Neural cell (in vitro differentiated cells): ENCODE data around the gene PRKCA.

Experiments used
- EP300 ChIP-seq: fragments of 450-650 bp; conservative IDR thresholded peaks from 2 replicates; pipeline ENCODE4 v1.6.1; 2014; ENCODE audit warnings: antibody characterized with exemption, mild to moderate bottlenecking, moderate library complexity; ENCODE audit not compliant: poor library complexity, severe bottlenecking
- POLR2AphosphoS5 ChIP-seq: IDR thresholded peaks from 2 replicates; pipeline ENCODE4 v1.6.1; 2012
- RAD21 ChIP-seq: fragments of 450-650 bp; conservative IDR thresholded peaks from 2 replicates; pipeline ENCODE4 v1.6.1; 2014; ENCODE audit warnings: antibody characterized with exemption, mild to moderate bottlenecking, moderate library complexity
- SMC3 ChIP-seq: fragments of 450-650 bp; conservative IDR thresholded peaks from 2 replicates; pipeline ENCODE4 v1.6.1; 2014; ENCODE audit warnings: antibody characterized with exemption, mild to moderate bottlenecking, moderate library complexity; ENCODE audit not compliant: poor library complexity
- TAF1 ChIP-seq: IDR thresholded peaks from 2 replicates; pipeline ENCODE4 v1.6.1; 2012; ENCODE audit warnings: low read depth
- TF ChIP-seq, protein P1 (sequence below): fragments of 450-650 bp; IDR thresholded peaks from 2 replicates; pipeline ENCODE4 v1.5.1; 2014; ENCODE audit warnings: antibody characterized with exemption, mild to moderate bottlenecking, moderate library complexity; ENCODE audit not compliant: poor library complexity, severe bottlenecking
- TF ChIP-seq, protein P2 (sequence below): IDR thresholded peaks from 2 replicates; pipeline ENCODE4 v1.6.1; 2012; ENCODE audit warnings: borderline replicate concordance

DNA sequence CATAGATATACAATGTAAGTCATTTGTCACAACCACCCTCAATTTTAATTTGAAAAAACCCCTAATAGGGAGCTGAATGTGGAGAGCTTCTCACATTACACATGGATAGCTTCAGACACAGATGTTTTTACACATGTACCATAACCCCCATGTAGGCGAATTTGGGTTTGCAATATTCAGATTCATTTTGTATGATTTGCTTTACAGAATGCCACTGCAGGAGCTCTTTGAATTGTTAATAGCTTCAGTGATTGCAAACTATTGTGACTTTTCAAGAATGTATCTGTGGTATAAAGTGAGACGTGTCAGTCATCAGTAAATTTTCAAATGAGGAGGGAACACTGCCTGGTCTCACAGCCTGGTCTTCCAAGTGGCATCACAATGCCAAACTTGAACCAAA lies 419.9 kb downstream of the PRKCA start:
- TF ChIP-seq, protein P1, sequence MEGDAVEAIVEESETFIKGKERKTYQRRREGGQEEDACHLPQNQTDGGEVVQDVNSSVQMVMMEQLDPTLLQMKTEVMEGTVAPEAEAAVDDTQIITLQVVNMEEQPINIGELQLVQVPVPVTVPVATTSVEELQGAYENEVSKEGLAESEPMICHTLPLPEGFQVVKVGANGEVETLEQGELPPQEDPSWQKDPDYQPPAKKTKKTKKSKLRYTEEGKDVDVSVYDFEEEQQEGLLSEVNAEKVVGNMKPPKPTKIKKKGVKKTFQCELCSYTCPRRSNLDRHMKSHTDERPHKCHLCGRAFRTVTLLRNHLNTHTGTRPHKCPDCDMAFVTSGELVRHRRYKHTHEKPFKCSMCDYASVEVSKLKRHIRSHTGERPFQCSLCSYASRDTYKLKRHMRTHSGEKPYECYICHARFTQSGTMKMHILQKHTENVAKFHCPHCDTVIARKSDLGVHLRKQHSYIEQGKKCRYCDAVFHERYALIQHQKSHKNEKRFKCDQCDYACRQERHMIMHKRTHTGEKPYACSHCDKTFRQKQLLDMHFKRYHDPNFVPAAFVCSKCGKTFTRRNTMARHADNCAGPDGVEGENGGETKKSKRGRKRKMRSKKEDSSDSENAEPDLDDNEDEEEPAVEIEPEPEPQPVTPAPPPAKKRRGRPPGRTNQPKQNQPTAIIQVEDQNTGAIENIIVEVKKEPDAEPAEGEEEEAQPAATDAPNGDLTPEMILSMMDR, result no peak
- TF ChIP-seq, protein P2, sequence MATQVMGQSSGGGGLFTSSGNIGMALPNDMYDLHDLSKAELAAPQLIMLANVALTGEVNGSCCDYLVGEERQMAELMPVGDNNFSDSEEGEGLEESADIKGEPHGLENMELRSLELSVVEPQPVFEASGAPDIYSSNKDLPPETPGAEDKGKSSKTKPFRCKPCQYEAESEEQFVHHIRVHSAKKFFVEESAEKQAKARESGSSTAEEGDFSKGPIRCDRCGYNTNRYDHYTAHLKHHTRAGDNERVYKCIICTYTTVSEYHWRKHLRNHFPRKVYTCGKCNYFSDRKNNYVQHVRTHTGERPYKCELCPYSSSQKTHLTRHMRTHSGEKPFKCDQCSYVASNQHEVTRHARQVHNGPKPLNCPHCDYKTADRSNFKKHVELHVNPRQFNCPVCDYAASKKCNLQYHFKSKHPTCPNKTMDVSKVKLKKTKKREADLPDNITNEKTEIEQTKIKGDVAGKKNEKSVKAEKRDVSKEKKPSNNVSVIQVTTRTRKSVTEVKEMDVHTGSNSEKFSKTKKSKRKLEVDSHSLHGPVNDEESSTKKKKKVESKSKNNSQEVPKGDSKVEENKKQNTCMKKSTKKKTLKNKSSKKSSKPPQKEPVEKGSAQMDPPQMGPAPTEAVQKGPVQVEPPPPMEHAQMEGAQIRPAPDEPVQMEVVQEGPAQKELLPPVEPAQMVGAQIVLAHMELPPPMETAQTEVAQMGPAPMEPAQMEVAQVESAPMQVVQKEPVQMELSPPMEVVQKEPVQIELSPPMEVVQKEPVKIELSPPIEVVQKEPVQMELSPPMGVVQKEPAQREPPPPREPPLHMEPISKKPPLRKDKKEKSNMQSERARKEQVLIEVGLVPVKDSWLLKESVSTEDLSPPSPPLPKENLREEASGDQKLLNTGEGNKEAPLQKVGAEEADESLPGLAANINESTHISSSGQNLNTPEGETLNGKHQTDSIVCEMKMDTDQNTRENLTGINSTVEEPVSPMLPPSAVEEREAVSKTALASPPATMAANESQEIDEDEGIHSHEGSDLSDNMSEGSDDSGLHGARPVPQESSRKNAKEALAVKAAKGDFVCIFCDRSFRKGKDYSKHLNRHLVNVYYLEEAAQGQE, result no peak
- TF ChIP-seq TAF1 (no peak), POLR2AphosphoS5 (no peak), RAD21 (no peak), EP300 (no peak), SMC3 (no peak)
